Measurements from ENCODE around the gene CHRNA9.

The CHRNA9 gene

DNA sequence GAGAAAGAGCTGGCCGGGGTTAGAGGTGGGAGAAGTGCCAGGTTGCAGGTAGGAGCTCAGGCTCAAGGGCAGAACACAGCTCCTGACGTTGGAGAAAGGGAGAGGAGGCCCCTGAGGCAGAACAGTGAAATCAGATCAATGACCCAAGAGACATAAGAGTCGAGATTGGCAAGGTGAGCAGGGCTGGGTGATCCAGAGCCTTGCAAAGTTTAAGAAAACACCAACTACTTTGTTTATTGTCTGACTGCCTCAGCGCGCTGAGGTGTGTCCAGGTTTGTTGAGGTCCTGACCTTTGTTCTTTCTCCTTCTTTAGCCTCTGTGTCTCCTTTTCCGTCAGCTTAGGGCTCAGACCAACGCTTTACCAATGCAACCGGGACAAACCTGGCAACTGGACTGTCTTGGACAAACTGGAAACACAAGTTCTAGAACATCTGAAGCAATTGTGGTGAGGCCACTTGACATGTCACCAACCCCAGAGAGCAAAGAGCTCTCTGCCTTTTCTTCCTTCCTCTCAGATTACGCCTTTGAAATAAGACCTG lies 28.3 kb downstream of the CHRNA9 start:
- no peak overlapping the region for H3K4me3 ChIP-seq (ENCODE audit: low read depth, low read length)
- TF ChIP-seq, protein P1, sequence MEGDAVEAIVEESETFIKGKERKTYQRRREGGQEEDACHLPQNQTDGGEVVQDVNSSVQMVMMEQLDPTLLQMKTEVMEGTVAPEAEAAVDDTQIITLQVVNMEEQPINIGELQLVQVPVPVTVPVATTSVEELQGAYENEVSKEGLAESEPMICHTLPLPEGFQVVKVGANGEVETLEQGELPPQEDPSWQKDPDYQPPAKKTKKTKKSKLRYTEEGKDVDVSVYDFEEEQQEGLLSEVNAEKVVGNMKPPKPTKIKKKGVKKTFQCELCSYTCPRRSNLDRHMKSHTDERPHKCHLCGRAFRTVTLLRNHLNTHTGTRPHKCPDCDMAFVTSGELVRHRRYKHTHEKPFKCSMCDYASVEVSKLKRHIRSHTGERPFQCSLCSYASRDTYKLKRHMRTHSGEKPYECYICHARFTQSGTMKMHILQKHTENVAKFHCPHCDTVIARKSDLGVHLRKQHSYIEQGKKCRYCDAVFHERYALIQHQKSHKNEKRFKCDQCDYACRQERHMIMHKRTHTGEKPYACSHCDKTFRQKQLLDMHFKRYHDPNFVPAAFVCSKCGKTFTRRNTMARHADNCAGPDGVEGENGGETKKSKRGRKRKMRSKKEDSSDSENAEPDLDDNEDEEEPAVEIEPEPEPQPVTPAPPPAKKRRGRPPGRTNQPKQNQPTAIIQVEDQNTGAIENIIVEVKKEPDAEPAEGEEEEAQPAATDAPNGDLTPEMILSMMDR (IDR thresholded peaks at IDR 0.05; ENCODE audit: low read depth, low read length) = no peak

DNA sequence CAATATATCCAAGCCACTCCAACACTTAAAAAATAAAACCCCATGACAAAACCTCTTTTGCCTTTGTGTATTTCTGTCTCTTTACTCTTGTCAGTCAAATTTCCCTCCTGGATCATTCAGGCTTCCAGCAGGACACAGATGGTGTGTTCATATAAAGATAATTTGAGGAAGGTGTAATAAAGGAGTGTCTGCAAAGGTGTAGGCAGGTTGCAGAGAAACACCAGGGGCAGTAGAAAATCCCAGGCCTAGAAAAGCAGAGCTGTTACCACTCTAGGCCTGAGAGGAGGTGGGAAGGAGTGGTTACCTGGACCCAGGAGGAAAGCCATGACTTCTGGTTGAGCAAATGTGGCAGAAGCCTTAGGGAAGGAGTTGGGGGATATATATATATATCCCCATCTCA lies 28.8 kb downstream of the CHRNA9 start:
- TF ChIP-seq, protein P1 (IDR thresholded peaks at IDR 0.05; ENCODE audit: low read depth, low read length) = no peak
- no peak overlapping the region for H3K4me3 ChIP-seq (ENCODE audit: low read depth, low read length)

DNA sequence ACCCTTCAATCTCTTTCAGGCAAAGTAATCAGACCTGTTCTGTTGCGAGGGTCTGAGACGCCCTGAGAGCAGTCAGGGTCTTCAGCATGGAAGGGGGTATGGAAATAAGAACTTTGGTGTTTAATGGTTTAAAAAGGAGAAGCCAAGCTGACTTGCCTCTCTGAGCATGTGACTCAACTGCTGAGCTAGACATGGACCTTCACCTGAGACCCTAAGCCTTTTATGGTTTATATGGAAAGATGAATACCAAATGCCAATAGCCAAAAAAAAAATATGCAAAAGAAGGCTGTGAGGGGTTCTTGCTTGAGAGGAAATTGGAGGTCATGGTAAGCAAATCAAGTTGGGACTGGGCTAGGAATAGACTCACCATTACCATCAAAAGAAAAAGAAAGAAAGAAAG lies 30.6 kb downstream of the CHRNA9 start:
- TF ChIP-seq, protein P1 (IDR thresholded peaks at IDR 0.05; ENCODE audit: low read depth, low read length) = no peak
- H3K4me3 ChIP-seq (ENCODE audit: low read depth, low read length) = no peak overlapping the region

- H3K4me3 ChIP-seq (ENCODE audit: low read depth, low read length) = no peak overlapping the region
- TF ChIP-seq, protein P1 (IDR thresholded peaks at IDR 0.05; ENCODE audit: low read depth, low read length) = no peak
Observed at GRCh38 chr4:40367451-40367850, 32.3 kb downstream of the CHRNA9 start.

- no peak overlapping the region for H3K4me3 ChIP-seq (ENCODE audit: low read depth, low read length)
- TF ChIP-seq, protein P1 (IDR thresholded peaks at IDR 0.05; ENCODE audit: low read depth, low read length) = no peak
Observed at GRCh38 chr4:40369437-40370274, 34.5 kb downstream of the CHRNA9 start.

- TF ChIP-seq, protein P1 (IDR thresholded peaks at IDR 0.05; ENCODE audit: low read depth, low read length) = no peak
- no peak overlapping the region for H3K4me3 ChIP-seq (ENCODE audit: low read depth, low read length)
Observed at GRCh38 chr4:40372651-40373050, 37.5 kb downstream of the CHRNA9 start.

DNA sequence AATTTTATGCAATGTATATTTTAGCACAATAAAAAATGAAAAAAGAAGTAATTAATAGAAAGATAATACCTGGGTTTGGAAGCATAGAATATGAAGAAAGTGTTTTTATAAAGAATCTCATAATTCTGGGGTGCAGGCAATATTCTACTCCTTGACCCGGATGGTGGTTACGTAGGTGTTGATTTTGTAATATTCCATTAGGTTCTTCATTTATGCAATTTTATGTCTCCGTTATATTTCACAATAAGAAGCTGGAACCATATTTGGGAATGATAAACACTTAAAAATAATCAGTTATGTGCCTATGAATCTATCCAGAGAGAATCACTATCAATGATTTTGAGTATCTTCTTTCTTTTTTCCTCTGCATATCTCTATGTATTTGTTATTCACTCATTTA lies 38.5 kb downstream of the CHRNA9 start:
- TF ChIP-seq, protein P1 (IDR thresholded peaks at IDR 0.05; ENCODE audit: low read depth, low read length) = no peak
- no peak overlapping the region for H3K4me3 ChIP-seq (ENCODE audit: low read depth, low read length)
